Endothelial cell of umbilical vein (primary cell): ENCODE results near the gene RBP4. TPM values are rescaled to one million over a fixed set of nuclear protein-coding genes. Genes with fewer than 3 reads are reported as not detected.

Source experiments
- BruUV-seq: library from RNA; stranded (reverse); fragments of 400-500 nt; replicated peaks from 2 replicates; lab custom pipeline; 2021; lab: Mats Ljungman, UMichigan
- CTCF ChIA-PET: fragments of 300-600, 350-600 bp; sonication (Branson Sonifier 250); formaldehyde crosslinking; loops from one replicate; lab custom pipeline; 2021; ENCODE audit warnings: antibody characterized with exemption, inconsistent platforms; lab: Charles Lee
- POLR2A ChIA-PET: fragments of 300-600, 350-600 bp; sonication (Branson Sonifier 250); formaldehyde crosslinking; loops from one replicate; lab custom pipeline; 2021; ENCODE audit warnings: antibody characterized with exemption, inconsistent platforms; lab: Charles Lee
- DNase-seq: peaks from one replicate; pipeline ENCODE4 v3.0.0-alpha.2; 2011; ENCODE audit warnings: low read depth, low spot score
- FAIRE-seq: peaks from 2 replicates; lab custom pipeline; 2011; peaks lifted over from hg19 to GRCh38; lab: Jason Lieb, UNC
- H2AFZ ChIP-seq: 2 replicates; pipeline ENCODE4 v1.6.0; 2012; ENCODE audit warnings: low read depth, low read length, control low read depth, inconsistent platforms
- H3K27ac ChIP-seq: 2 replicates; pipeline ENCODE4 v1.5.1; 2011; ENCODE audit warnings: low read depth, mild to moderate bottlenecking, control low read depth, low read length, moderate library complexity; ENCODE audit not compliant: insufficient read depth
- H3K27me3 ChIP-seq, 2 experiments: 2 replicates each; pipeline versions ENCODE4 v1.6.0 to v1.6.1; 2011; ENCODE audit warnings: low read length in 2 of 2, mixed read lengths in 1 of 2; ENCODE audit not compliant: control insufficient read depth in 2 of 2, insufficient read depth in 2 of 2
- H3K36me3 ChIP-seq, 2 experiments: 2 replicates in 1 of 2; 3 replicates in 1 of 2; pipeline ENCODE4 v1.5.1; 2011; ENCODE audit warnings: low read length in 2 of 2, mild to moderate bottlenecking in 1 of 2, moderate library complexity in 1 of 2; ENCODE audit not compliant: control insufficient read depth in 2 of 2, insufficient read depth in 2 of 2; ENCODE audit errors: extremely low read depth in 1 of 2
- H3K4me1 ChIP-seq: 3 replicates; pipeline ENCODE4 v1.5.1; 2011; ENCODE audit warnings: mild to moderate bottlenecking, low read length; ENCODE audit not compliant: control insufficient read depth, insufficient read depth; ENCODE audit errors: extremely low read depth
- H3K4me2 ChIP-seq: 2 replicates; pipeline ENCODE4 v1.6.1; 2011; ENCODE audit warnings: low read length, control low read depth, mixed read lengths; ENCODE audit not compliant: insufficient read depth
- H3K4me3 ChIP-seq, 3 experiments: fragments of 200-600 bp in 1 of 3; sonication (generic), shearing (Covaris generic) in 1 of 3; replicated peaks in 1 of 3; 2 replicates each; pipeline ENCODE4 v1.5.1; 2011 to 2016; ENCODE audit warnings: control low read depth in 3 of 3, low read length in 3 of 3, mild to moderate bottlenecking in 2 of 3, inconsistent platforms in 1 of 3, low read depth in 1 of 3, moderate library complexity in 1 of 3; ENCODE audit not compliant: insufficient read depth in 1 of 3
- H3K79me2 ChIP-seq: 2 replicates; pipeline ENCODE4 v1.6.0; 2012; ENCODE audit warnings: low read length, inconsistent platforms; ENCODE audit not compliant: control insufficient read depth, insufficient read depth
- H3K9ac ChIP-seq: replicated peaks from 2 replicates; pipeline ENCODE3; 2011; ENCODE audit warnings: low read length, control low read depth; ENCODE audit not compliant: insufficient read depth; ENCODE audit errors: extremely low read depth
- H3K9me1 ChIP-seq: replicated peaks from 3 replicates; pipeline ENCODE4 v1.6.0; 2011; ENCODE audit warnings: mild to moderate bottlenecking, low read length; ENCODE audit not compliant: control insufficient read depth, insufficient read depth; ENCODE audit errors: extremely low read depth
- H3K9me3 ChIP-seq: replicated peaks from 2 replicates; pipeline ENCODE4 v1.5.1; 2012; ENCODE audit warnings: low read length, inconsistent platforms; ENCODE audit not compliant: control insufficient read depth, insufficient read depth
- H4K20me1 ChIP-seq: replicated peaks from 2 replicates; pipeline ENCODE3; 2011; ENCODE audit warnings: mild to moderate bottlenecking, low read length; ENCODE audit not compliant: control insufficient read depth, insufficient read depth; ENCODE audit errors: extremely low read depth
- CTCF ChIP-seq, 2 donors: IDR thresholded peaks; 1 replicate in 1 of 2; 2 replicates in 1 of 2; pipeline ENCODE4 v1.5.1; 2011; ENCODE audit warnings: low read length in 2 of 2, mild to moderate bottlenecking in 2 of 2, moderate library complexity in 2 of 2, control low read depth in 1 of 2, inconsistent platforms in 1 of 2, low read depth in 1 of 2; ENCODE audit not compliant: insufficient read depth in 1 of 2; ENCODE audit errors: extremely low read depth in 1 of 2
- EZH2 ChIP-seq: IDR thresholded peaks from 2 replicates; pipeline ENCODE4 v1.6.1; 2012; ENCODE audit warnings: borderline replicate concordance, low read depth, mild to moderate bottlenecking, moderate library complexity, low read length, inconsistent platforms; ENCODE audit not compliant: severe bottlenecking
- FOS ChIP-seq: IDR thresholded peaks from 2 replicates; pipeline ENCODE4 v1.6.1; 2011; ENCODE audit warnings: mild to moderate bottlenecking, low read length, moderate library complexity, borderline replicate concordance; ENCODE audit not compliant: insufficient read depth
- GATA2 ChIP-seq: IDR thresholded peaks from 2 replicates; pipeline ENCODE4 v1.7.0; 2011; ENCODE audit warnings: low read depth, mild to moderate bottlenecking, moderate library complexity, mixed read lengths, low read length; ENCODE audit not compliant: insufficient read length, insufficient read depth
- JUN ChIP-seq: IDR thresholded peaks from 2 replicates; pipeline ENCODE4 v1.6.1; 2011; ENCODE audit warnings: borderline replicate concordance, low read depth; ENCODE audit not compliant: insufficient read length, insufficient read depth
- MAX ChIP-seq: IDR thresholded peaks from 2 replicates; pipeline ENCODE4 v1.6.1; 2011; ENCODE audit not compliant: insufficient read depth, insufficient read length
- MYC ChIP-seq: IDR thresholded peaks from one replicate; pipeline ENCODE4 v1.6.1; 2011; ENCODE audit warnings: mild to moderate bottlenecking, low read depth, low read length
- POLR2A ChIP-seq: IDR thresholded peaks from 2 replicates; pipeline ENCODE4 v1.6.1; 2012; ENCODE audit warnings: low read depth, mild to moderate bottlenecking, control low read depth, low read length
- POLR2AphosphoS5 ChIP-seq: IDR thresholded peaks from 2 replicates; pipeline ENCODE4 v1.6.1; 2012; ENCODE audit warnings: low read depth, mild to moderate bottlenecking, control low read depth, low read length, moderate library complexity; ENCODE audit not compliant: insufficient read depth
- dilution Hi-C: fragments of 300-500 bp; cut with MboI; formaldehyde crosslinking; loops from one replicate; pipeline ENCODE4 v1.15.0; 2019; ENCODE audit warnings: low sequenced_read_pairs; ENCODE audit not compliant: extremely low pct_ligation_motif_present
- intact Hi-C: fragments of 100-400 bp; cut with micrococcal nuclease; formaldehyde crosslinking; loops from one replicate; pipeline ENCODE4 v1.10.0; 2022
- polyA plus RNA-seq, 4 experiments: library from polyadenylated mRNA; depleted of rRNA in 3 of 4; stranded (reverse) in 3 of 4; unstranded in 1 of 4; fragments of >200 nt; gene quantifications; 2 replicates each; pipeline versions ENCODE4 v1.2.1 to v1.2.3, GENCODE V29; 2011 to 2012; ENCODE audit warnings: missing spikeins in 1 of 4
- total RNA-seq: library from RNA; stranded (reverse); gene quantifications from 2 replicates; pipeline ENCODE4 v1.2.3, GENCODE V29; 2021

The RBP4 gene
- total and polyA plus RNA-seq, 2 donors (not counting 3 experiments of a cell fraction or from before 2014, with no cell fraction given) = not detected

GRCh38 chr10:93630625-93631557, 29.9 kb upstream of the RBP4 start:
- TF ChIP-seq JUN = no peak
- no peak for TF ChIP-seq POLR2AphosphoS5
- TF ChIP-seq FOS = no peak
- no peak for TF ChIP-seq CTCF (IDR thresholded peaks at IDR 0.05; ENCODE audit: extremely low read depth in 1 of 2, insufficient read depth in 1 of 2, low read depth in 1 of 2, low read length in 2 of 2)
- TF ChIP-seq MYC = no peak
- no peak for TF ChIP-seq MAX
- no peak for TF ChIP-seq GATA2
- no peak for TF ChIP-seq EZH2
- no peak for TF ChIP-seq POLR2A
- H3K36me3 ChIP-seq = no peaks in the 10 kb centered on the region
- no peak overlapping the region for H3K4me3 ChIP-seq
- POLR2A ChIA-PET = no interaction called here
- H4K20me1 ChIP-seq = no peaks in the 10 kb centered on the region
- no peaks in the 10 kb centered on the region for H3K9me3 ChIP-seq
- H3K4me2 ChIP-seq = no peak overlapping the region
- no peaks in the 10 kb centered on the region for H3K9me1 ChIP-seq
- H3K79me2 ChIP-seq = no peaks in the 10 kb centered on the region
- dilution Hi-C loops (no loop called here), intact Hi-C loops (no loop called here)
- H3K27me3 ChIP-seq = peaks cover 0 to 2% of the 10 kb centered on the region in 2 experiments
- DNase-seq = no peak
- no peaks in the 10 kb centered on the region for H3K4me1 ChIP-seq
- BruUV-seq = no TSS peak
- no peak overlapping the region for H3K27ac ChIP-seq
- H3K9ac ChIP-seq = no peak overlapping the region
- no peak for FAIRE-seq
- CTCF ChIA-PET = no interaction called here
- H2AFZ ChIP-seq = no peak overlapping the region
